ENCODE results near the gene CTDSPL. TPM values are rescaled to one million over a fixed set of nuclear protein-coding genes. Genes with fewer than 3 reads are reported as not detected.

Gene CTDSPL
- polyA plus RNA-seq, 1 donor from 2014 or later, result not detected

DNA sequence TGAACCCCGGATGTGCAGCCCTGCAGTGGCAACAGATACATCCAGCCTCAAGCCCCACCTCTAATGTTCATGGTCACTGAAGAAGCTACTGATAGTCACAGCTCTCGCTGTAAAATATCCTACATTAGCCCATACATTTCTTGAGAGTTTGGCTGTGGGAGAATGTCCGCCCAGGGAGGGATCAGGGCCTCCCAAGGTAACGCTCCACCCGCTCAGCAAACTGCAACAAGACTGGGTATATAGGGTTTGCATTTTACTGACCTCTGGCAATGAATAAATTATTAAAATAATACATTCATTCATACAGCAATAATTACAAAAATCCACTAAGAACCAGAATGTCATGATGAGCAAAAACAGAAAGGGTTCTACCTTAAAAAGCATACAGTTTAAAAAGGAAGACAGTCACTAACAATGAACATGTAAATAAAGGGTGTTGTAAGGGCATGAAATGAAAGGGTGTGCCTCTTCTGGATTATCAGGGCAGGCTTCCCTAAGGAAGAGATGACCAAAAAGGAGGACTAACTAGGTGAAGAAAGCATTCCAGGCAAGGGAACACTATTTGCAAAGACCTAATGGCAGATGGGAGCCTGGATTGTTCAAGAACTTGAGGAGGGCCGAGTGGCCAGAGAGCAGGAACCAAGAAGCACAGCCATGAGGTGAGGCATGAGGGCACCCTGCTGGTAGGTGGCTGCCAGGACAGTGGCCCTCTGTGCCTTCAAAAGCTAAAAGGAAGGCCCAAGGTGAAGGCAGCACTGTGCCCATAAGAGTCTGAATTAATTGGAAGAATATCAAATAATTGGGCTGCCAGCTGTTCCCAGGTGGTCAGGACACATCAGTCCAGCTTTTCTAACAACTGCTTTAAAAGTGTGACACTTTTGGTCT, 28.1 kb upstream of the CTDSPL start:
- H3K27ac Mint-ChIP-seq, result peak overlapping the region in 1 of 3 donors; percentile 6
- no peaks in the 10 kb centered on the region for H3K4me1 Mint-ChIP-seq
- no peaks in the 10 kb centered on the region for H3K9me3 Mint-ChIP-seq
- peaks cover 5% of the 10 kb centered on the region for H3K27me3 Mint-ChIP-seq
- no peaks in the 10 kb centered on the region for H3K36me3 Mint-ChIP-seq
- H3K4me3 Mint-ChIP-seq, result no peak overlapping the region

DNA sequence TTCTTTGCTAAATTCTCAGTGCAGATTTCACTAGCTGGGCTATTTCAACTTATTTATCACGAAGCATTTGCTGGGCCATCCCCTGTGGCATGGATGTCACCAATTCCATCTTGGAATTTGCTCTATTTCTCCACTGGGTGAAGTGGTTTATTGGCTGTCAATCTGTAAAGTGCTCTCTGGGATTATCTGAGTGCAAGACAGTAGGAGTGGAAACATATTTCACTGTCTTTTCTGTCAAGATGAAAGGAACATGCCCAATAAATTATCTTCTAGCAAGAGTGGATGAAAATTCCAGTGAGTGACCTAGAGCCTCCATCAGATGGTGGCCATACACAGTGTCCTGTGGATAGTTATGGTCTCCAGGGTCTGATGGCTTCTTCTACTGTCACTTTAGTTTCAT, 25.1 kb upstream of the CTDSPL start:
- no peaks in the 10 kb centered on the region for H3K4me1 Mint-ChIP-seq
- H3K4me3 Mint-ChIP-seq, result no peak overlapping the region
- peaks cover 1% of the 10 kb centered on the region for H3K27me3 Mint-ChIP-seq
- peaks cover 2% of the 10 kb centered on the region for H3K36me3 Mint-ChIP-seq
- H3K9me3 Mint-ChIP-seq, result no peaks in the 10 kb centered on the region
- no peak overlapping the region for H3K27ac Mint-ChIP-seq

DNA sequence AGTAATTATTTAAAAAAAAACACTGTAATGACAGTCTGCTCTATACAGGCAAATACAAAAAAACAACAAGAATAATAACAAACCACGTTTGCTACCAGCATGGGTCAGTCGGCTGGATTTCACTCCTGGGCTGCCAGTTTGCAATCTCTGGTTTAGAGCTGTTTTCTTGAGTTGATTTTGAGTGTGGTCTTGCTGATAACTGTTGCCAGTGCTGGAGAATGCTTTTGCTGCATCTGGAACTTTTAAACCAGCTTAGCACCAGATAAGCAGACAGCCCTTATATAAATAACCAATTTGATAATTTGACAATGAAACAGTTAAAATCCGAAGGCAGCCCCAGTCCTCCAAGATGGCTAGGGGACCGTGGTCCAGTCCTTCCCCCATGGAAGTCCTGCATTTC, 14.0 kb upstream of the CTDSPL start:
- Mint-ChIP-seq H3K36me3 (no peaks in the 10 kb centered on the region), H3K9me3 (peaks cover 0 to 3% (median 2%) of the 10 kb centered on the region in 3 donors), H3K4me3 (no peak overlapping the region)

DNA sequence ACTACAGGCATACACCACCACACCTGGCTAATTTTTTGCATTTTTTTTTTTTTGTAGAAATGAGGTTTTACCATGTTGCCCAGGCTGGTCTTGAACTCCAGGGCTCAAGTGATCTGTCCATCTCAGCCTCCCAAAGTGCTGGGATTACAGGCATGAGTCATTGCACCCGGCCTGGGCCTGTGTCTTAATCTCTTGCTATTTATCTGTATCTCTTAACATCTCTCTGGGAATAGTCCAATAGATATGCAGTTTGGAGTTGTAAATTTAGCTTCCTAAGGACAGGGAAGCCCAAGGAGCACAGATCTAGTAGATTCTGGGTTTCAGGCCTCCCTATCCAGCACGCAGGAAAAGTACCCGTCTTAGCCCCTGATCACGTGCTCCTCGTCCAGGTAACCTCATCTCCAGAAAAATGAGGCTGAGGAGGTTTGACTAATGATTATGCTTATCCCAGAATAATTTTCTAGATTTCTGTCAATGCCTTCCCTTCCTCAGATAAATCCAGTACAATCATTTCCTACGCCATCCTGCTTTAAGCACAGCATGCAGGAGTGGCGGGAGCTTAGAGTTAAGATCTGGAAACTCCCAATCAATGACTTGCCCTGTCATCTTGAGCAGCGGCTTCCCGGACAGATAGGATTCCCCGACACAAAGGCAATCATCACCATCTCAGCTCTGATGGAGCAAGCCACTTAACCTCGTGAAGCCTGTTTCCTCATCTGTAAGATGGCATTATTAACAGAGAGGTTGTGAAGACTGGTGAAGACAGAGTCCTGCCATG, 12.3 kb upstream of the CTDSPL start:
- no peaks in the 10 kb centered on the region for H3K4me1 Mint-ChIP-seq
- H3K9me3 Mint-ChIP-seq, result peaks cover 0 to 2% (median 0%) of the 10 kb centered on the region in 3 donors
- H3K27ac Mint-ChIP-seq, result no peak overlapping the region
- peaks cover 2% of the 10 kb centered on the region for H3K27me3 Mint-ChIP-seq
- H3K36me3 Mint-ChIP-seq, result no peaks in the 10 kb centered on the region
- no peak overlapping the region for H3K4me3 Mint-ChIP-seq

More for the DNA sequence above, 14.0 kb upstream of the CTDSPL start:
- peaks cover 2% of the 10 kb centered on the region for H3K27me3 Mint-ChIP-seq
- H3K27ac Mint-ChIP-seq, result no peak overlapping the region
- H3K4me1 Mint-ChIP-seq, result no peaks in the 10 kb centered on the region

DNA sequence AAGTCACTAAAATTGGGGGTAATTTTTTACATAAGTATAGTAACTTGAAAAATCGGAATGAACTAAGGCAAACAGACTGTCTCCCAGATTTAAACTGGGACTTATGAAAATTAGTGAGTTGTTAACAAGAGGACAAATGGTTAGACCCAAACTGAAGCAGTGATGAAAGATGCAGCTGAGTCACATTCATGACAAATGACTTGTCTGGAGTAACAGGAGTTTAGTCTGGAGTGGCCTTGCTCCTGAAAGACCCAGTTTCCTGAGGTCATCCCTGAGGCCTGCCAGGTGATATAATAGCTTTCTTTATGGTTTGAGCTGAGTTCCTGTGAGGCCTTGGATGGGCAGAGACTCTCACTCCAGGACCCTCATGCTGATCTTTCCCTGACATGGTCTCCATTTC, 9.6 kb upstream of the CTDSPL start:
- Mint-ChIP-seq H3K27me3 (peaks cover 4% of the 10 kb centered on the region), H3K4me1 (peaks cover 0 to 3% (median 0%) of the 10 kb centered on the region in 3 donors), H3K27ac (no peak overlapping the region), H3K9me3 (no peaks in the 10 kb centered on the region), H3K36me3 (no peaks in the 10 kb centered on the region), H3K4me3 (no peak overlapping the region)

DNA sequence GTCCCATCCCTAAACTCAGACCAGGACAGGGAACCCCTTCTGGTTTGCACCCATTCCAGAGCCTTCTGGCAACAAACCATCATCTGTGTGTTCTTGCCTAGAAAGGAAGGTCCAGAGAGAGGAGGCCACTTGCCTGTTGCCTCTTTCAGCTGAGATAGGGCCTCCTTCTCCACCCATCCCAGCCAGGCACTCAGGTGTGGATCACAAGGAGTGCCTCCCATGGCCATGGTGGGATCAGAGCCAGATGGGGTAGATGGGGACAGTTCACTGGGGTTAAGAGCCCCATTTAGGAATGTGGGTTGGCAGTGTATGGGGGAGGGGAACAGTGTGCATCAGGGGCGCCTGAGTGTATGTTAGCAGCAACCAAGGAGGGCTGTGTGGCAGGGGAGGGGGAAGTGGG, 8.9 kb upstream of the CTDSPL start:
- Mint-ChIP-seq H3K27me3 (peaks cover 5% of the 10 kb centered on the region), H3K36me3 (no peaks in the 10 kb centered on the region), H3K27ac (no peak overlapping the region), H3K4me3 (no peak overlapping the region), H3K4me1 (peaks cover 0 to 3% (median 0%) of the 10 kb centered on the region in 3 donors), H3K9me3 (no peaks in the 10 kb centered on the region)

DNA sequence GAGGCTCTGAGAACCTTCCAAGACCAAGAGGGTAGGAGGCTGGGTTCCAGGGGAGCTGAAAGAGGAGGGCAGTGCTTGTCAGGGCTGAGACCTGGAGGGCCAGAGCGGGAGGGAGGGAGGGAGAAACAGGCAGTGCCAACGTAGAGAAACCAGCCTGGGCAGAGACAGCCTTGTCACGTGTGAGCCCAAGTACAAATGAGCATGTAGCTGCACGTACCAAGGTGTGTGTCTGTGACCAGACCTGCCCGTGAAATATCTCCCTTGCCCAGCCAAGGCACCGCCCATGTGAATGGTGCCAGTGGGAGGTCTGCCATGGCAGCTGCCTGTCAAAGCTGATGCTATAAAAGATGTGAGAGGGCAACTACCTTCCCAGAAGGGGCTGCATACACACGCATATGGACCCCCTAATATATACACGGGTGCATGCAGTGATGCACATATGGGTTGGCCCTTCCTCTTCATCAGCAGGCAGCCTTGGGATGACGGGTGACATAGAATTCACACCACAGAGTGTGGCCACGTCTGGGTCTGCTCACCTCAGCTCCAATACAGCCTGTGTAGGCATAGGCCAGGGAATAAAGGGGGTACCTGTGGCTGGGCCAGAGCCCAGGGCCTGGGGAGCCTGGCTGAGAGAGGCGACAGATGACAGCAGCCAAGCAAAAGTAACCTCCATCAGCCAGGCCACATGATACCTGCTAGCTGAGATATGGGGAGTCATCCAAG, 7.8 kb upstream of the CTDSPL start:
- Mint-ChIP-seq H3K27me3 (peaks cover 6% of the 10 kb centered on the region), H3K4me1 (peaks cover 0 to 3% (median 3%) of the 10 kb centered on the region in 3 donors), H3K27ac (no peak overlapping the region), H3K9me3 (no peaks in the 10 kb centered on the region), H3K4me3 (no peak overlapping the region), H3K36me3 (no peaks in the 10 kb centered on the region)

DNA sequence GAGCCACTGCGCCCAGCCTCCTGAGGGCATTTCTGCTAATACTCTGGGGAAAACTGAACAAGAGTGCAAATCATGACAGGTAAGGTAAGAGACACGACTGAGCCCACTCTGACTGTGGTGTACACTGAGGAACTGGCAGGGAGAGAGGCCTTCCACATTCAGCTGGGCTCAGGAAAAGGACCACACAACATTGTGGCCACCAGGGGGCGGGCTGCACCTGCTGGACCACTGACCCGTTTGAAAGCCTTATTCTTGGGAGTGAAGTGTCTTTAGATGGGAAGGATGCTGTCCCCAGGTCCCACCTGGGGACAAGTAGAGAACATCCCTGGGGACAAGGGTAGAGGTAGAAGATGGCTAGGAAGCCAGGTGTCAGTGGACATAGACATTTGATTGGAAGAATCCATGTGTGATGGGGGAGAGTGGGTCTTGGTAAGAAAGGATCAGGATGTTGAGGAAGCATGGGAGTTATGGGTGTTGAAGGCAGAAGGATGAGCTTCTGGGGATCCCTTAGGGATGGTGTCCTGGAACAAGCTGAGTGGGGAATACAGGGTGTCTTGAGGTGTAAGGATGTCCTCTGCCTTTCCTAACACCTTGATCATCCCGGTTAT, 6.2 kb upstream of the CTDSPL start:
- H3K4me3 Mint-ChIP-seq, result peak overlapping the region in 1 of 4 donors; percentile 1
- H3K9me3 Mint-ChIP-seq, result no peaks in the 10 kb centered on the region

DNA sequence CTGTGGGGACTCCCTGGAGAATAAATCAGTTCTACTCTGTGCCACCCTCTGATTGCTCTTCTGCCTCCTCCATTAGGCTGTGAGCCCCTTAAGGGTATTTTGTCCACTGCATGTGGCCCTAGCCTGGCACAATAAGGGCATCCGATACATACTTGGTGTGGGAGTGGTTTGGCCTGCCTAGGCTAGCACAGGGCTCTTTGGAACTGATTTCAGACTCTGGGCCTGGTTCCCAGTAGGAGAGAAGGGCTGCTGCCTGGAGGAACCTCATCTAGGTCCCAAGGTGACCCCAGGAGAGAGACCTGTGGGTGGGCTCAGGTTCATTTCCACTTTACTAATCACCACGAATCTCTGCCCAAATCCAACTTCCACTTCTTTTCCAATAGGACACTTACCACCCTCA, 5.3 kb upstream of the CTDSPL start:
- Mint-ChIP-seq H3K9me3 (peaks cover 0 to 2% (median 0%) of the 10 kb centered on the region in 3 donors), H3K27ac (no peak overlapping the region), H3K4me1 (peaks cover 3 to 5% (median 3%) of the 10 kb centered on the region in 3 donors), H3K36me3 (no peaks in the 10 kb centered on the region), H3K27me3 (peaks cover 16% of the 10 kb centered on the region), H3K4me3 (peak overlapping the region in 1 of 4 donors; percentile 7)

More for the DNA sequence above, 6.2 kb upstream of the CTDSPL start:
- H3K36me3 Mint-ChIP-seq, result no peaks in the 10 kb centered on the region
- peak overlapping the region in 1 of 3 donors; percentile 63 for H3K27ac Mint-ChIP-seq
- H3K27me3 Mint-ChIP-seq, result peaks cover 9% of the 10 kb centered on the region
- H3K4me1 Mint-ChIP-seq, result peaks cover 0 to 5% (median 3%) of the 10 kb centered on the region in 3 donors

DNA sequence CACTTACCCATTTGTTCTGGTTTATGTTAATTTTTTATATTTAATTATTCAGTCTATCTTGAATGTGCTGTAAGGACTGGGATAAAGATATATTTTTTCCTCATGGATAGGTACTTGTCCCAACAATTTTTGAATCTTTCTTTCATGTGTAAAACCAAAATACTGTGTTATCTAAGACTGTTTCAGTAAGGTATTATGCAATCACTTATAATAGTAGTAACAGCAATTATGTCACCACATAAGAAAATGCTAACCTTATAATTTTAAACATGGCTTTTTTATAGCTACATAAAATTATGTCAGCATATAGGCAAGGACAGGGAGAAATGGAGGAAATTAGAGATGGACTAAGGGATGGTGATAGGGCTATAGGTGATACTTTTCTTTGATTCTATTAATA, 2.9 kb upstream of the CTDSPL start:
- Mint-ChIP-seq H3K9me3 (peaks cover 0 to 2% (median 0%) of the 10 kb centered on the region in 3 donors), H3K27me3 (peaks cover 28% of the 10 kb centered on the region), H3K27ac (no peak overlapping the region), H3K4me3 (no peak overlapping the region), H3K4me1 (peaks cover 5 to 9% (median 9%) of the 10 kb centered on the region in 3 donors), H3K36me3 (no peaks in the 10 kb centered on the region)

DNA sequence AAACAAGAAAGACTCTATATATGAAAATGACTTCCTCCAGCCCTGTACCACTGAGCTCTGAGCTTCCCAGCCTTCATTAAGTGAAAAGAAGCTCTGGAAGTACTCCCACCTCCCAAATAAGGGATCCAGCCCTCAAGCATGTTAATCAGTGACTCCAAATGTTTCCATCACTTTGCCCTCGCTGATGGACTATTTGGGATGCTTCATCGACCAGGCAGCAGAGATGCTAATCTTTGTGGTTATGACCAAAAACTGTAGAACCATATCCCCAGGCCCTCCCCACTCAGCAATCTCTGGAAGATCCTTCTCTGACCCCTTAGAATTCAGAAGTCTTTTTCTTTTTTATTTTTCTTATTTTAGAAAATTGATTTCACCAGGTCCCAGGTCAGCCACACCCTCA, 2.3 kb upstream of the CTDSPL start:
- H3K36me3 Mint-ChIP-seq, result no peaks in the 10 kb centered on the region
- peaks cover 0 to 2% (median 0%) of the 10 kb centered on the region in 3 donors for H3K9me3 Mint-ChIP-seq
- H3K27me3 Mint-ChIP-seq, result peaks cover 34% of the 10 kb centered on the region
- no peak overlapping the region for H3K27ac Mint-ChIP-seq
- H3K4me3 Mint-ChIP-seq, result peak overlapping the region in 1 of 4 donors; percentile 70
- peaks cover 5 to 9% (median 9%) of the 10 kb centered on the region in 3 donors for H3K4me1 Mint-ChIP-seq

DNA sequence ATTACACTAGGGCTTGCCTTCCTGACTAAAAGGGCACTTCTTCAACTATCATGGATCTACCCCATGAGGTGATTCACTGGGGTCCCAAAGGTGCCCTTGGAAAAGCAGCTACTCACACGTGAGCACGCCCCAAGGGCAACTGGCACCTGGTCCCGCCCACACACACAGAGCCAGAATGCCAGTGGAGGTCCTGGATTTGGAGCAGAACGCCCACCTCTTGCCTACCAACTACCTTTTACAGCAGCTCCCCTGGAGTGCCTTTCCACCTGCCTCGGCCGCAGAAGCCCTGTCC, 1.8 kb upstream of the CTDSPL start:
- H3K27ac Mint-ChIP-seq, result no peak overlapping the region
- peaks cover 35% of the 10 kb centered on the region for H3K27me3 Mint-ChIP-seq
- H3K36me3 Mint-ChIP-seq, result no peaks in the 10 kb centered on the region
- H3K4me1 Mint-ChIP-seq, result peaks cover 5 to 9% (median 9%) of the 10 kb centered on the region in 3 donors
- peak overlapping the region in 1 of 4 donors; percentile 58 for H3K4me3 Mint-ChIP-seq
- peaks cover 0 to 2% (median 0%) of the 10 kb centered on the region in 3 donors for H3K9me3 Mint-ChIP-seq

DNA sequence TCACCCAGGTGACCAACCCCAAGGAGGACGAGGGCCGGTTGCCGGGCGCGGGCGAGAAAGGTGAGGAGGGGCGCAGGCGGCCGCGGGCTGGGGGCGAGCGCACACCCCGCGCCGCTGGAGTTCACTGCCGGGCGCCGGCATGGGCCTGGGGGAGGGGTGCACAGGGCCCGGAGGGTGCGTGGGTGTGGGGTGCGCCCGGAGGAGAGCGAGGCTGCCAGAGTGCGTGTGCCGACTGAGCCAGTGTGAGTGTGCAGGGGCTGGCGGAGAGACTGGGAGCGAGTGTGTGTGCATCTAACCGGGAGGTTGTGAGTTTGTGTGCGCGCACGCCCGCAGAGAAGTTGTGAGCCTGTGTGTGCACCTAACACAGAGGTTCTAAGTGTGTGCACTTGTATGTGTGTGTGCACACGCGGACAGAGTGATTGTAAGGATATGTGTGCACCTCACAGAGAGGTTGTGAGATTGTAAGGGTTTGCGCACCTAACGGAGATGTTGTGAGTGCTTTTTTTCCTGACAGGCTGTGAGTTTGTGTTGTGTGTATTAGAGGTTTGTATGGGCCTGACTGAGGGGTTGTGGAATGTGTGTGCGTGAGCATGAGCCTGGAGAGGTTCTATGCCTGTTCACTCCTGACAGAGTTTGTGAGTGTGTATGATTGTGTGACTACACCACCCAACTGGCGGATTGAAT, 681 bp downstream of the CTDSPL start:
- Mint-ChIP-seq H3K27ac (peak overlapping the region in 2 of 3 donors; percentile 1 to 11), H3K9me3 (peaks cover 0 to 2% (median 0%) of the 10 kb centered on the region in 3 donors)

More for the DNA sequence above, 681 bp downstream of the CTDSPL start:
- H3K4me1 Mint-ChIP-seq, result peaks cover 5 to 9% (median 6%) of the 10 kb centered on the region in 3 donors
- no peaks in the 10 kb centered on the region for H3K36me3 Mint-ChIP-seq
- H3K4me3 Mint-ChIP-seq, result peak overlapping the region; percentile 56 to 81 (median 75)
- H3K27me3 Mint-ChIP-seq, result peaks cover 33% of the 10 kb centered on the region

Data from IgD-negative memory B cell (primary cell).